Brain microvascular endothelial cell (primary cell): ENCODE measurements around the gene SMAD3.
A peak's percentile ranks its signal among the peaks of the same experiment; 100 is the strongest.

Source experiments
- DNase-seq: peaks from one replicate; pipeline ENCODE4 v3.0.0-alpha.2; 2020
- H3K27ac ChIP-seq: fragments of 250-450 bp; sonication (Bioruptor Pico); 2 replicates; pipeline ENCODE4 v1.5.1; 2020; ENCODE audit warnings: mild to moderate bottlenecking, moderate library complexity
- H3K27me3 ChIP-seq: fragments of 250-450 bp; sonication (Bioruptor Pico); replicated peaks from 2 replicates; pipeline ENCODE4 v1.5.1; 2020; ENCODE audit warnings: mild to moderate bottlenecking
- H3K36me3 ChIP-seq: fragments of 250-450 bp; sonication (Bioruptor Pico); replicated peaks from 2 replicates; pipeline ENCODE4 v1.5.1; 2020; ENCODE audit warnings: mild to moderate bottlenecking
- H3K4me3 ChIP-seq: 2 replicates; pipeline ENCODE4 v1.5.1; 2011; ENCODE audit warnings: low read depth, mild to moderate bottlenecking, control low read depth, low read length, moderate library complexity
- in situ Hi-C: cut with HindIII; loops from 2 replicates; pipeline ENCODE4 v1.10.0; 2017; ENCODE audit warnings: low sequenced_read_pairs, low pct_ligation_motif_present
- TF ChIP-seq, protein P1 (sequence below): IDR thresholded peaks from 2 replicates; pipeline ENCODE4 v1.5.1; 2011; ENCODE audit warnings: low read depth, mild to moderate bottlenecking, moderate library complexity, low read length, control low read depth, inconsistent platforms; ENCODE audit errors: missing control alignments

Gene SMAD3

DNA sequence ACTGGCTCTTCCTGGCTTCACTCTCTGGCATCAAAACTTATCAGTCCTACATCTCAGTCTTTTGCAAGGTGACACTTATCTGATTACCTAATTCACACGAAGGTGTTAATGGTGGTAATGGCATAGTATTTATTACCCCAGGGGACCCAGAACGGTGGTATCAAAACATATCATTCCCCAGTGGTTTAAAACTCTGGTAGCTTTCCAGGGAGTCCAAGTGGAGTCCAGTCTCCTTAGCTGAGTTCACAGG lies 41.3 kb downstream of the SMAD3 start:
- in situ Hi-C loops = no loop called here
- H3K27me3 ChIP-seq = no peaks in the 10 kb centered on the region
- no peak overlapping the region for H3K4me3 ChIP-seq
- peak overlapping the region; percentile 99 for H3K27ac ChIP-seq
- TF ChIP-seq, protein P1, sequence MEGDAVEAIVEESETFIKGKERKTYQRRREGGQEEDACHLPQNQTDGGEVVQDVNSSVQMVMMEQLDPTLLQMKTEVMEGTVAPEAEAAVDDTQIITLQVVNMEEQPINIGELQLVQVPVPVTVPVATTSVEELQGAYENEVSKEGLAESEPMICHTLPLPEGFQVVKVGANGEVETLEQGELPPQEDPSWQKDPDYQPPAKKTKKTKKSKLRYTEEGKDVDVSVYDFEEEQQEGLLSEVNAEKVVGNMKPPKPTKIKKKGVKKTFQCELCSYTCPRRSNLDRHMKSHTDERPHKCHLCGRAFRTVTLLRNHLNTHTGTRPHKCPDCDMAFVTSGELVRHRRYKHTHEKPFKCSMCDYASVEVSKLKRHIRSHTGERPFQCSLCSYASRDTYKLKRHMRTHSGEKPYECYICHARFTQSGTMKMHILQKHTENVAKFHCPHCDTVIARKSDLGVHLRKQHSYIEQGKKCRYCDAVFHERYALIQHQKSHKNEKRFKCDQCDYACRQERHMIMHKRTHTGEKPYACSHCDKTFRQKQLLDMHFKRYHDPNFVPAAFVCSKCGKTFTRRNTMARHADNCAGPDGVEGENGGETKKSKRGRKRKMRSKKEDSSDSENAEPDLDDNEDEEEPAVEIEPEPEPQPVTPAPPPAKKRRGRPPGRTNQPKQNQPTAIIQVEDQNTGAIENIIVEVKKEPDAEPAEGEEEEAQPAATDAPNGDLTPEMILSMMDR = no peak
- peaks cover 40% of the 10 kb centered on the region for H3K36me3 ChIP-seq
- no peak for DNase-seq

DNA sequence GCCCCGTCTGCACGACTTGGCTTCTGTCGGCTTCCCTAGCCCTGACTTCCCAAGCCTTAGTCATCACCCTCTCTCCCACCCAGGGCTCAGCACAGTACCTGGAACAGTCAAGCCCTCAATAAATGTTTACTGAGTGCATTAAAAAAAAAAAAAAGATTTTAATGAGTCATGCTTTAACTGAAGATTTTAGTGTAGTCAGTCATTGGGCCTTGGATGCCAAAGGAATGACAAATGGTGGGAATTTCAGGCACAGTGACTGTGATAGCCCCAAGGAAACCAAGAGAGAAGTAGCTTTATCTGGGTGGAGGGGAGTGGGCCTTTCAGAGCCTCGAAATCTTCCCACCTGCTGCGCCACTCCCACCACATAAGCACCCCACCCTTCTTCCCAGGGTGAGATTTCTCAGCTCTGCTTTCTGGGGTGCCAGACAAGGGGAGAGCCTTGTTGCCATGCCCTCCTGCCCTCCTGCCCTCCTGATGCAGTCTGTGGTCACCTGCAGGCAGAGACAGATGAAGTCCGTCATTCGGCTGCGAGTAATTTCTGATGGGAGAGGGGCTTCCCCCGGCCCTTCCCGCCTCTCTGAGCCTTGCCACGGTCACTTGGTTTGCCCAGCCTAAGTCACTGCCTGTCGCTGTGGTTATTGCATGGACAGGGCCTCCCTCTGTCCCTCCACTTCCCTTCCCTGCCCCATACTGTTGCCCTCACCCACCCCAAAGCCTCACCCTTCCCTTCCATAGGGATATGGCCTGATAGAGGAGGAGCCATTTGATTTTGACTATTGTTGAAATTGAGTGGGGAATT lies 41.8 kb downstream of the SMAD3 start:
- in situ Hi-C loops = no loop called here
- Histone ChIP-seq H3K36me3 (peaks cover 40% of the 10 kb centered on the region), H3K27ac (peak overlapping the region; percentile 99), H3K4me3 (no peak overlapping the region), H3K27me3 (no peaks in the 10 kb centered on the region)
- DNase-seq = peak; percentile 99
- TF ChIP-seq, protein P1 = no peak

DNA sequence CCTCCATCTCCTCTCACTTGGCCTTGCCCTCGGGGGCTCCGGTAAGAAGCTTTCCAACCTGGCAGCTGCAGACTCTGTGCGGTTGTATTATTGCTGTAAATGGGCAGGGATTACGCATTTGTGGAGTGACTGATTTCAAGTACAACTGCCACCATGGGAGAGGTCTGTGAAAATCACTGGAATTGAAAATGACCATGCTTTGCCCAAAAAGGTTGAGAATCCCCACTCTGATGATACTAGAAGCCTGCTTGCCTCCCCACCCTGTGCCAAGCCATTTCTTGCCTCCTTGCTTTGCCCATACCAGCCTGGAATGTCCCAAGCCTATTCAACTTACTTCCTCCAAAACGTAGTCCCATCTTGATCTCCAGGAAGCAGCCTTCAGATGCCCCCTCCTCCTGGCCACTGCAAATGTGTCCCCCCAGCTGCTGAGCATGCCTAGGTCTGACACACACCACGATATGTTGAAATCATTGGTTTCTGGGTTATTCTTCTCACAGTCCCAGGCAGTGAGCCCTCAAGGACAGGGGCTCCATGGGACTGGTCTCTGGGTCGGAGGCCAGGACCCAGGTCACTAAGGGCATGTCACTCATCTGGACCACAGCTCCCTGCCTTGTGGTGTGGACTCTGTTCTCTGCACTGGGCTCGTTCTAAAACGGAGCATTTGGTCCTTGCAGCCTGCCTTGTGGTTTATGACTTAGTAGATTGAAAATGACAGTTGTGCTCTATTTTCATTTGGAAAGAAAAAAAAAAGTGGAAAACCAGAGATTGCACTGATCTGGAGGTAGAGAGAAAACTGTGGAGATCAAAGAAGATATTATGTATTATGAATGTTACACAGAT lies 42.9 kb downstream of the SMAD3 start:
- no peak overlapping the region for H3K4me3 ChIP-seq
- in situ Hi-C loops = no loop called here
- no peak for DNase-seq
- peak overlapping the region; percentile 99 for H3K27ac ChIP-seq
- TF ChIP-seq, protein P1 = no peak
- no peaks in the 10 kb centered on the region for H3K27me3 ChIP-seq
- peaks cover 30% of the 10 kb centered on the region for H3K36me3 ChIP-seq

DNA sequence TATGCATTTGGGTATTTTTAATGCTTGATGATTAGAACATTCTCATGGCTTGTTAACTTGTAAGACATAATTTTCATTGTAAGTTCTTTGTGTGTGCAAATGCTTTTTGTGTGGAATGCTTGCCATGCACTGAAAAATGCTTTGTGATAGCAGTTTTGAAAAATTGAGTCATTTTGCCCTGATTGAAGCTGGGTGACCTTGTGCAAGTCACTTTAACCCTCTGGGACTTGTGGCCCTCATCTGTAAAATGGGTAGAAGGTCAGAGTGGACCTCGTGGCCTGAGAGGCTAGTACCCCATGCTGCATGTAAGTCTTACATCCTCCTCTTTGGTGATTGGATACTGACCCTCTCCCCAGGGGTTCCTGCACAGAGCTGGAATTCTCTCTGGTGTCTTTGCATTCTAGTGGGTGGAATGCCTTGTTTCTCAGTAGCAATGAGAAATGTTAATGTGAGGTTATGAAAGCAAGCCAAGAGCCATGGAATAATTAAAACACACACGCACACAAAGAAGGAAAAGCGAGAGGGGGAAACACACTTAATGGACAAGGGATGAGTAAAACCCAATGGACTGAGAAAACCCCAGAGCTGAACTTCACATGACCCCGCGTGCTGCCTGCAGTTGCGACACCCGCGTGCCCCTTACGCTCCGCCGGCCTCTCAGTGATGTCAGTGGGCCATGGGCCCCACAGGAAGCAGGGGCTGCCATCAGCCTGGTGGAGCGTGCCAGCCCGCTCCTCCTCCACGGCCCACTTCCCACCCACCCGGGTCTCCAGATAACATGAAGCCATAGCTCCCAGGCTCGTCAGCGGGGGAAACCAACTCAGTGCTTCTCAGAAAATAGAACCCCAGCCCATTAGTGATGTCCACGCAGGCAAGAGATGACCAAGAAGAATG lies 44.0 kb downstream of the SMAD3 start:
- TF ChIP-seq, protein P1 = no peak
- Histone ChIP-seq H3K36me3 (peaks cover 24% of the 10 kb centered on the region), H3K27ac (peak overlapping the region; percentile 99), H3K4me3 (no peak overlapping the region), H3K27me3 (no peaks in the 10 kb centered on the region)
- peak; percentile 98 for DNase-seq
- in situ Hi-C loops = no loop called here

DNA sequence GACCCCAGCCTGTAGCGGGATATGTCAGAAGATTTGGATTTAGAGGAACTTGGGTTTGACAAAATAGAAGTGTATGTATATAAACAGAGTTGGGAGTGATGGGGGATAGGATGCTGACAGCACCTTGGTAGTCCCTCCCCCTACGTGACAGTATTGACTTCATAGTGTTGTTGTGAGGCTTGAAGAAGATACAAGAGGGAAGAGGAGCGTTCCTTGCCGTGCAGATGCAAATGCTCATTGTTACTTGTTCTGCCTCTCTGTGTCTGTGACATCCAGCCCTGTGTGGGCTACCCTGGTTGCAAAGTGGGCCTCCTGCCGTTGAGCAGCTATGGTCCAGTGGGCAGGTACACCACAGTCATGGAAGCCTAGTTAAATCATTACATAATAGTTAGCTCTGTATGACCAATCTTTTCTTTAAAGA lies 45.0 kb downstream of the SMAD3 start:
- in situ Hi-C loops = no loop called here
- TF ChIP-seq, protein P1 = no peak
- Histone ChIP-seq H3K27me3 (no peaks in the 10 kb centered on the region), H3K4me3 (no peak overlapping the region), H3K27ac (peak overlapping the region; percentile 99), H3K36me3 (peaks cover 25% of the 10 kb centered on the region)
- DNase-seq = no peak
